HepG2 (cell line): Measurements from ENCODE around the gene HNRNPM. TPM values are rescaled to one million over a fixed set of nuclear protein-coding genes. Genes with fewer than 3 reads are reported as not detected.

Source experiments
- DBP ChIP-seq: sonication (generic); formaldehyde crosslinking; IDR thresholded peaks from 2 replicates; pipeline ENCODE4 v1.4.0; 2020; ENCODE audit warnings: missing genetic modification reagents; ENCODE audit errors: not compliant biosample characterization
- E2F5 ChIP-seq: sonication (generic); formaldehyde crosslinking; conservative IDR thresholded peaks from 2 replicates; pipeline ENCODE4 v1.4.0; 2020; ENCODE audit warnings: missing genetic modification reagents
- EZH2 ChIP-seq: conservative IDR thresholded peaks from 2 replicates; pipeline ENCODE4 v1.6.1; 2012; ENCODE audit warnings: mild to moderate bottlenecking, low read depth, low read length, moderate library complexity
- FOXC1 ChIP-seq: sonication (generic); formaldehyde crosslinking; IDR thresholded peaks from 2 replicates; pipeline ENCODE4 v1.8.0; 2022; ENCODE audit warnings: mild to moderate bottlenecking, missing genetic modification reagents, borderline replicate concordance
- GMEB1 ChIP-seq: sonication (generic); formaldehyde crosslinking; IDR thresholded peaks from 2 replicates; pipeline ENCODE4 v1.5.1; 2020; ENCODE audit warnings: missing genetic modification reagents, mild to moderate bottlenecking, borderline replicate concordance
- MIER2 ChIP-seq: IDR thresholded peaks from 2 replicates; pipeline ENCODE4 v1.6.1; 2016; ENCODE audit warnings: missing biosample characterization, missing genetic modification reagents
- MIER3 ChIP-seq: IDR thresholded peaks from 2 replicates; pipeline ENCODE4 v1.6.1; 2016; ENCODE audit warnings: missing compliant biosample characterization, borderline replicate concordance
- MIXL1 ChIP-seq: IDR thresholded peaks from 2 replicates; pipeline ENCODE4 v1.6.1; 2016
- RARG ChIP-seq: sonication (generic); formaldehyde crosslinking; IDR thresholded peaks from 2 replicates; pipeline ENCODE4 v1.4.0; 2020; ENCODE audit warnings: low read depth, mild to moderate bottlenecking, missing genetic modification reagents
- RORA ChIP-seq: sonication (generic); formaldehyde crosslinking; IDR thresholded peaks from 2 replicates; pipeline ENCODE4 v1.5.0; 2020; ENCODE audit warnings: mild to moderate bottlenecking, missing genetic modification reagents, moderate library complexity
- SALL1 ChIP-seq: sonication (generic); formaldehyde crosslinking; IDR thresholded peaks from 2 replicates; pipeline ENCODE4 v1.8.0; 2022; ENCODE audit warnings: mild to moderate bottlenecking, missing genetic modification reagents
- SALL2 ChIP-seq: sonication (generic); formaldehyde crosslinking; IDR thresholded peaks from 2 replicates; pipeline ENCODE4 v1.8.1; 2023; ENCODE audit warnings: mild to moderate bottlenecking, missing genetic modification reagents, inconsistent platforms
- SMAD9 ChIP-seq: sonication (generic); formaldehyde crosslinking; IDR thresholded peaks from 2 replicates; pipeline ENCODE4 v1.5.1; 2020; ENCODE audit warnings: mild to moderate bottlenecking, missing genetic modification reagents
- TAF15 ChIP-seq: fragments of 200-400 bp; formaldehyde crosslinking; IDR thresholded peaks from one replicate; pipeline ENCODE4 v1.6.1; 2018; ENCODE audit warnings: mild to moderate bottlenecking, low read depth, low read length; ENCODE audit not compliant: poor library complexity, severe bottlenecking
- TCF12 ChIP-seq, 2 experiments: fragments of 450-650 bp in 1 of 2; sonication (generic) in 1 of 2; formaldehyde crosslinking in 1 of 2; IDR thresholded peaks; 2 replicates each; pipeline versions ENCODE4 v1.6.1 to v1.8.0; 2017 to 2022; ENCODE audit warnings: antibody characterized with exemption in 1 of 2, mild to moderate bottlenecking in 1 of 2, missing genetic modification reagents in 1 of 2, moderate library complexity in 1 of 2
- ZNF205 ChIP-seq: IDR thresholded peaks from 2 replicates; pipeline ENCODE4 v1.6.1; 2018; ENCODE audit warnings: missing biosample characterization, missing genetic modification reagents
- ZNF292 ChIP-seq: sonication (generic); formaldehyde crosslinking; IDR thresholded peaks from 2 replicates; pipeline ENCODE4 v1.8.1; 2022; ENCODE audit warnings: mild to moderate bottlenecking, low read depth, missing genetic modification reagents, borderline replicate concordance
- polyA plus RNA-seq, 8 experiments: library from polyadenylated mRNA; depleted of rRNA in 3 of 8; stranded (reverse) in 7 of 8; unstranded in 1 of 8; fragments of >200 nt; fragmentation: Illumina TruSeq in 4 of 8; extraction: Trizol in 4 of 8; gene quantifications; 2 replicates each; pipeline versions ENCODE4 v1.2.1 to v1.2.3, GENCODE V29; 2011 to 2016; ENCODE audit warnings: low read depth in 4 of 8, missing spikeins in 1 of 8, mixed read lengths in 1 of 8; ENCODE audit not compliant: insufficient read depth in 1 of 8
- total RNA-seq, 5 experiments: library from RNA; depleted of rRNA; stranded (reverse); fragments of >200 nt; fragmentation: Illumina TruSeq; extraction: Trizol; gene quantifications; 2 replicates each; pipeline ENCODE4 v1.2.3, GENCODE V29; 2016; ENCODE audit warnings: low read depth in 1 of 5

The HNRNPM gene
- total and polyA plus RNA-seq, 2 of the 13 experiments (the other 11 are each of a cell fraction or from before 2014, with no cell fraction given) = 56.7 to 102 TPM

GRCh38 chr19:8526345-8527091 is 81.7 kb downstream of the HNRNPM start (continued):
- TF ChIP-seq TAF15 (no peak), MIER2 (no peak), RORA (CRISPR knock-in tag) (no peak), DBP (no peak), E2F5 (CRISPR knock-in tag) (no peak), MIXL1 (CRISPR knock-in tag) (no peak), SALL1 (no peak), RARG (CRISPR knock-in tag) (no peak), FOXC1 (CRISPR knock-in tag) (no peak), SALL2 (no peak), TCF12 (IDR thresholded peaks at IDR 0.05) (no peak), TCF12 (CRISPR knock-in tag; IDR thresholded peaks at IDR 0.05) (no peak), EZH2 (no peak), ZNF292 (CRISPR knock-in tag) (no peak), MIER3 (CRISPR knock-in tag) (no peak), GMEB1 (CRISPR knock-in tag) (0 out of 2 replicates have a peak, but pooled peaks have one; percentile 14), SMAD9 (CRISPR knock-in tag) (no peak), ZNF205 (no peak)
